ENCODE results near the gene UBR1.
A peak's percentile ranks its signal among the peaks of the same experiment; 100 is the strongest.
"Not testable (repeated sequence)": the region's sequence is repeated elsewhere in the genome, so short reads cannot be mapped to it uniquely, and the experiment has no call there.

UBR1 gene

GRCh38 chr15:42903388-42904324, 202.2 kb downstream of the UBR1 start:
- FAIRE-seq = peak; percentile 6

GRCh38 chr15:42893911-42894310, 211.9 kb downstream of the UBR1 start:
- not testable (repeated sequence) for FAIRE-seq

Data from G401.6 (cell line).